Chondrocyte (in vitro differentiated cells): ENCODE measurements around the gene ZNF41. TPM values are rescaled to one million over a fixed set of nuclear protein-coding genes. Genes with fewer than 3 reads are reported as not detected.

Experiments
- DNase-seq: peaks from one replicate; pipeline ENCODE4 v3.0.0; 2021; ENCODE audit warnings: mixed read lengths, low spot score
- H3K27ac Mint-ChIP-seq: one replicate; pipeline ENCODE4 v1.8.0; 2021; ENCODE audit warnings: mild to moderate bottlenecking, moderate library complexity, mixed read lengths; ENCODE audit not compliant: unreplicated experiment
- H3K27me3 Mint-ChIP-seq: 2 replicates; pipeline ENCODE4 v1.8.0; 2021; ENCODE audit warnings: low read depth, mixed read lengths
- H3K36me3 Mint-ChIP-seq: 2 replicates; pipeline ENCODE4 v1.8.0; 2021; ENCODE audit warnings: low read depth, mixed read lengths
- H3K4me1 Mint-ChIP-seq: 2 replicates; pipeline ENCODE4 v1.8.0; 2021; ENCODE audit warnings: low read depth, mild to moderate bottlenecking, mixed read lengths
- H3K4me3 Mint-ChIP-seq: one replicate; pipeline ENCODE4 v1.8.0; 2021; ENCODE audit warnings: mild to moderate bottlenecking, moderate library complexity, mixed read lengths; ENCODE audit not compliant: unreplicated experiment
- H3K9me3 Mint-ChIP-seq: 2 replicates; pipeline ENCODE4 v1.8.0; 2021; ENCODE audit warnings: low read depth, mixed read lengths
- total RNA-seq: library from RNA; stranded (reverse); gene quantifications from 3 replicates; pipeline ENCODE4 v1.2.1, GENCODE V29; 2021
- TF ChIP-seq, protein P1 (sequence below): fragments of 200-600 bp; sonication (generic); IDR thresholded peaks from 2 replicates; pipeline ENCODE4 v1.5.0; 2021; ENCODE audit warnings: antibody characterized with exemption, mild to moderate bottlenecking, moderate library complexity

ZNF41 gene
- total RNA-seq, 1 donor from 2014 or later: 4.9 TPM

DNA sequence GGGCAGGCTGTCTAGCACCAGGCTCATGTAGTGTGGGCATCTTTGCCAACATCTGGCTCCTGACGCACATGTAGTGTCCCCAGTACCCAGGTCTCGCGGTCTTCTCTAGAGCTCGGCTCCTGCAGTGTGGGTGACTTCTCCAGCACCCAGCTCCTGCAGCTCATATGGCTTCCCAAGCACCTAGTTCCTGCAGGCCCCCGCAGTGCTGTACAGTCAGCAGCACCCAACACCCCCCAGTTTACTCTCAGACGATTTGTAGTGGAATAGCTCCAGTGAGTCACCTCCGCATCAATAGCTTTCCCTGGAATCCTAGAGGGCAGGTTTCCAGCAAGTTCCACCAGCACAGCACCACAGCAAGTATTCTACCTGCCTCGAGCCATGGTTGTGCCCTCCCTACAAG lies 30.9 kb downstream of the ZNF41 start:
- H3K27me3 Mint-ChIP-seq: no peaks in the 10 kb centered on the region
- peaks cover 61% of the 10 kb centered on the region for H3K9me3 Mint-ChIP-seq
- no peak for DNase-seq
- no peak overlapping the region for H3K27ac Mint-ChIP-seq
- TF ChIP-seq, protein P1, sequence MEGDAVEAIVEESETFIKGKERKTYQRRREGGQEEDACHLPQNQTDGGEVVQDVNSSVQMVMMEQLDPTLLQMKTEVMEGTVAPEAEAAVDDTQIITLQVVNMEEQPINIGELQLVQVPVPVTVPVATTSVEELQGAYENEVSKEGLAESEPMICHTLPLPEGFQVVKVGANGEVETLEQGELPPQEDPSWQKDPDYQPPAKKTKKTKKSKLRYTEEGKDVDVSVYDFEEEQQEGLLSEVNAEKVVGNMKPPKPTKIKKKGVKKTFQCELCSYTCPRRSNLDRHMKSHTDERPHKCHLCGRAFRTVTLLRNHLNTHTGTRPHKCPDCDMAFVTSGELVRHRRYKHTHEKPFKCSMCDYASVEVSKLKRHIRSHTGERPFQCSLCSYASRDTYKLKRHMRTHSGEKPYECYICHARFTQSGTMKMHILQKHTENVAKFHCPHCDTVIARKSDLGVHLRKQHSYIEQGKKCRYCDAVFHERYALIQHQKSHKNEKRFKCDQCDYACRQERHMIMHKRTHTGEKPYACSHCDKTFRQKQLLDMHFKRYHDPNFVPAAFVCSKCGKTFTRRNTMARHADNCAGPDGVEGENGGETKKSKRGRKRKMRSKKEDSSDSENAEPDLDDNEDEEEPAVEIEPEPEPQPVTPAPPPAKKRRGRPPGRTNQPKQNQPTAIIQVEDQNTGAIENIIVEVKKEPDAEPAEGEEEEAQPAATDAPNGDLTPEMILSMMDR: no peak
- H3K36me3 Mint-ChIP-seq: peaks cover 62% of the 10 kb centered on the region
- H3K4me3 Mint-ChIP-seq: no peak overlapping the region
- H3K4me1 Mint-ChIP-seq: no peaks in the 10 kb centered on the region

DNA sequence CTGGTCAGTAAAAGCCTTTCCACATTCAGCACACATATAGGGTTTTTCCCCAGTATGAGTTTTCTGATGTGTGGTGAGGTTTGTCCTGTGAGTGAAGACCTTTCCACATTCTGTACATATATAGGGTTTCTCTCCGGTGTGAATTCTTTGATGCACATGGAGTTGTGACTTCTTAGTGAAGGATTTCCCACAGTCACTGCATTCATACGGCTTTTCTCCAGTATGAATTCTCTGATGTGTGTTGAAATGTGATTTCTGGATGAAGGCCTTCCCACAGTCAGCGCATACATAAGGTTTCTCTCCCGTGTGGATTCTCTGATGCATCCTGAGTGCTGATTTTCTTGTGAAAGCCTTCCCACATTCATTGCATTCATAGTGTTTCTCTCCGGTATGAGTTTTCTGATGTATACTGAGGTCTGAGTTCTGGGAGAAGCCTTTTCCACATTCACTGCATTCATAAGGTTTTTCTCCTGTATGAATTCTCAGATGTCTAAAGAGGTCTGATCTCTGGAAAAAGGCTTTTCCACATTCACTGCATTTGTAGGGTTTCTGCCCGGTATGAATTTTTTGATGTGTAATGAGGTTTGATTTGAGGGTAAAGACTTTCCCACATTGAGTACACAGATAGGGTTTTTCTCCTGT lies 34.7 kb downstream of the ZNF41 start:
- Mint-ChIP-seq H3K36me3 (peaks cover 53% of the 10 kb centered on the region), H3K4me3 (no peak overlapping the region), H3K9me3 (peaks cover 74% of the 10 kb centered on the region), H3K4me1 (no peaks in the 10 kb centered on the region), H3K27me3 (no peaks in the 10 kb centered on the region), H3K27ac (no peak overlapping the region)
- TF ChIP-seq, protein P1: no peak
- no peak for DNase-seq

GRCh38 chrX:47447607-47448006 lies 35.4 kb downstream of the ZNF41 start:
- Mint-ChIP-seq H3K36me3 (peaks cover 48% of the 10 kb centered on the region), H3K9me3 (peaks cover 72% of the 10 kb centered on the region)

DNA sequence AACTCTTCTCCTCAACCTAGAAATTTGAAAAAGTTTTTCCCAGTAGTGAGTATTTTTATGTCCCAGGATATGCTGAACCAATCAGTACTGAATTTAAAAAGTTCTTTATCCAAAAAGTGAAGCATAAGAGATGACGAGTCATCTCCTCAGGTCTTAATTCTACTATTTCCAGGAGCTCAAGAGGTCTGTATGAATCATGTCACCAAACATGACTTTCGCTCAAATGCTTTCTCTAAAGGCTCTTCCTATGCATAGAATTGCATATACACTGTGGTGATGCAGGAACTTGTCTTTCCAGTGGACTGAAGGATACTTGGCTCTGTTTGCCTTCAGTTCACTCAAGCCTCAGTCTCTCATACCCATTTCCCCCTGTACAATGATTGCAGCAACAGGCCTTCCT lies 36.1 kb downstream of the ZNF41 start:
- H3K36me3 Mint-ChIP-seq: peaks cover 43% of the 10 kb centered on the region
- H3K27ac Mint-ChIP-seq: no peak overlapping the region
- peaks cover 67% of the 10 kb centered on the region for H3K9me3 Mint-ChIP-seq
- no peaks in the 10 kb centered on the region for H3K27me3 Mint-ChIP-seq
- DNase-seq: no peak
- TF ChIP-seq, protein P1: no peak
- no peaks in the 10 kb centered on the region for H3K4me1 Mint-ChIP-seq
- no peak overlapping the region for H3K4me3 Mint-ChIP-seq

More at GRCh38 chrX:47447607-47448006, 35.4 kb downstream of the ZNF41 start:
- no peak for DNase-seq
- TF ChIP-seq, protein P1: no peak
- H3K4me1 Mint-ChIP-seq: no peaks in the 10 kb centered on the region
- no peak overlapping the region for H3K27ac Mint-ChIP-seq
- no peaks in the 10 kb centered on the region for H3K27me3 Mint-ChIP-seq
- no peak overlapping the region for H3K4me3 Mint-ChIP-seq

- TF ChIP-seq, protein P1: no peak
- Mint-ChIP-seq H3K36me3 (peaks cover 41% of the 10 kb centered on the region), H3K9me3 (peaks cover 68% of the 10 kb centered on the region)
These were observed 36.6 kb downstream of the ZNF41 start for GRCh38 chrX:47446431-47446830.

More at GRCh38 chrX:47446431-47446830, 36.6 kb downstream of the ZNF41 start:
- Mint-ChIP-seq H3K27ac (no peak overlapping the region), H3K4me3 (no peak overlapping the region), H3K4me1 (no peaks in the 10 kb centered on the region), H3K27me3 (no peaks in the 10 kb centered on the region)
- no peak for DNase-seq
